Measurements from ENCODE around the gene NANS. TPM values are rescaled to one million over a fixed set of nuclear protein-coding genes. Genes with fewer than 3 reads are reported as not detected.

Gene NANS
- 59.8 to 70.5 TPM (median 69.5 TPM) in 5 replicates for total RNA-seq (2022; extraction: Qiagen RNA extraction)

DNA sequence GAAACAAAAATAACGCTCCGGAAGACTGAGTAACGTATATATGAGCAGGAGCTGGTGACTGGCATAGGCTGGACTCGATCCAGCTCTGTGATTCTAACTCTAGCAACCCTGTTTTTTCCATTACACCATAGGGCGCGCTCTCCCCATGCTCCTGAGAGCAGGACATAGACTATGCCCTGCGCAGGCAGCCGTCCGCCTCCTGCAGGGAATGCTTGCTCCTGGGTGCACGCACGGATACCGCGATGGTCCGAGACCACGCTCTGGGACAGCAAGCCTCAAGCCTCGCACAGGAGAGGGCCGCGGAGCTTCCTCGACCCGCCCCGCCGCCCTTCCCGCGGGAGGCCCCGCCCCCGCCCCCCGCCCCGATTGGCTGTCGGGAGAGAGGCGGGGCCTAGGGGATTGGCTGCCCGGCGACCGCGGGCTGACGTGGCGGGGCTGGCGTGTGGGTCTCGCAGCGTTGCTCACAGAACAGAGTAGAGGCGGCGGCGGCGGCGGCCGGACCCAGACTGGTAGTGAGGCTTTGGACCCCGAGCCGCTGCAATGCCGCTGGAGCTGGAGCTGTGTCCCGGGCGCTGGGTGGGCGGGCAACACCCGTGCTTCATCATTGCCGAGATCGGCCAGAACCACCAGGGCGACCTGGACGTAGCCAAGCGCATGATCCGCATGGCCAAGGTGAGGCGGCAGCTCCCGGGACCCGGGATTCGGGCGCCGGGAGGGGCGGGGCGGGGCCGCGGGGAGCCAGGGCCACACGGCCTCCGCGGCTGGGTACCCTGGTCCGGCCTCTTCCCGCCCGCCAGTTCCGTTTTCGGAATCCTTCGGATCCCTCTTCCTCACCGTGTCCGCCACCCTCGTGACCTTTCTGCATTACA lies at the start of gene NANS:
NANS (plus strand) TSS at position 464 of the 869 bp plus-strand sequence; CDS start at position 541, 77 bp downstream.

GRCh38 chr9:98118640-98119601 lies 62.4 kb downstream of the NANS start, which contains the start of gene TRIM14:
Gene TRIM14, minus strand, starts transcription at chr9:98119222. Its CDS starts 34 bp downstream, at chr9:98119188.

Other genes starting within 250 kb of the NANS start
- 3.2 to 4.5 TPM (median 4.0 TPM) in 5 replicates for gene FOXE1, start 203.5 kb upstream of the NANS start, total RNA-seq (2022; extraction: Qiagen RNA extraction)
- gene TRMO, start 134.2 kb upstream of the NANS start, total RNA-seq (2022; extraction: Qiagen RNA extraction) = 11.9 to 15.3 TPM (median 12.4 TPM) in 5 replicates
- gene HEMGN, start 118.6 kb upstream of the NANS start, total RNA-seq (2022; extraction: Qiagen RNA extraction) = not detected in 5 replicates
- gene ANP32B, start 73.4 kb upstream of the NANS start, total RNA-seq (2022; extraction: Qiagen RNA extraction) = 285 to 346 TPM (median 297 TPM) in 5 replicates
- 10.6 to 13.9 TPM (median 13.2 TPM) in 5 replicates for gene TRIM14, start 62.5 kb downstream of the NANS start, total RNA-seq (2022; extraction: Qiagen RNA extraction)
- 0.54 to 0.82 TPM (median 0.75 TPM) in 5 replicates for gene CORO2A, start 135.9 kb downstream of the NANS start, total RNA-seq (2022; extraction: Qiagen RNA extraction)
- gene TBC1D2, start 198.9 kb downstream of the NANS start, total RNA-seq (2022; extraction: Qiagen RNA extraction) = 8.2 to 12.4 TPM (median 9.7 TPM) in 5 replicates

Data from A549 treated with CORT108297 at 1 μM for 4 hours (cell line).